SK-N-SH treated with all-trans-retinoic acid at 6 μM for 48 hours (cell line): ENCODE measurements around the gene ANKRD11.

ENCODE experiments used
- BACH2 ChIP-seq: fragments of 250-450 bp; sonication (Bioruptor Pico); IDR thresholded peaks from 2 replicates; pipeline ENCODE4 v1.9.0; 2021; ENCODE audit warnings: mild to moderate bottlenecking, borderline replicate concordance
- CREB5 ChIP-seq: fragments of 250-450 bp; sonication (Bioruptor Pico); IDR thresholded peaks from 2 replicates; pipeline ENCODE4 v1.5.1; 2020; ENCODE audit warnings: low read depth, mild to moderate bottlenecking, moderate library complexity
- ISL1 ChIP-seq: fragments of 250-450 bp; sonication (Bioruptor Pico); IDR thresholded peaks from 2 replicates; pipeline ENCODE4 v2.1.2; 2022; ENCODE audit warnings: mild to moderate bottlenecking, moderate library complexity
- OSR1 ChIP-seq: fragments of 250-450 bp; sonication (Bioruptor Pico); IDR thresholded peaks from 2 replicates; pipeline ENCODE4 v1.8.0; 2022; ENCODE audit warnings: moderate library complexity, mild to moderate bottlenecking, inconsistent platforms
- PATZ1 ChIP-seq: fragments of 250-450 bp; sonication (Bioruptor Pico); IDR thresholded peaks from 2 replicates; pipeline ENCODE4 v1.8.0; 2020; ENCODE audit warnings: mild to moderate bottlenecking, moderate library complexity, borderline replicate concordance
- PPARA ChIP-seq: fragments of 250-450 bp; sonication (Bioruptor Pico); IDR thresholded peaks from 2 replicates; pipeline ENCODE4 v1.5.0; 2020; ENCODE audit warnings: mild to moderate bottlenecking, borderline replicate concordance
- SNAI2 ChIP-seq: fragments of 250-450 bp; sonication (Bioruptor Pico); IDR thresholded peaks from 2 replicates; pipeline ENCODE4 v1.5.0; 2020; ENCODE audit warnings: mild to moderate bottlenecking, moderate library complexity
- TOX ChIP-seq: fragments of 250-450 bp; sonication (Bioruptor Pico); IDR thresholded peaks from 2 replicates; pipeline ENCODE4 v1.8.0; 2021; ENCODE audit warnings: mild to moderate bottlenecking, moderate library complexity, borderline replicate concordance

- TF ChIP-seq PATZ1 (CRISPR knock-in tag) (no peak), CREB5 (CRISPR knock-in tag) (no peak), SNAI2 (CRISPR knock-in tag) (no peak), PPARA (no peak), OSR1 (CRISPR knock-in tag) (no peak), ISL1 (CRISPR knock-in tag) (no peak), BACH2 (no peak), TOX (CRISPR knock-in tag) (no peak)
Observed at GRCh38 chr16:89370081-89370511, 120.3 kb downstream of the ANKRD11 start.
